GM23338 (cell line): ENCODE results near the gene CDC25C. TPM values are rescaled to one million over a fixed set of nuclear protein-coding genes. Genes with fewer than 3 reads are reported as not detected.

Source experiments
- ATAC-seq: fragments of 200-7000 bp; cut with Tn5 transposase; 3 replicates; pipeline ENCODE4 v1.9.1; 2020
- DNase-seq: peaks from one replicate; pipeline ENCODE4 v3.0.0-alpha.2; 2015; ENCODE audit warnings: low spot score
- H2AFZ ChIP-seq: fragments of 200-600 bp; sonication (generic); 2 replicates; pipeline ENCODE4 v1.8.0; 2016; ENCODE audit warnings: antibody characterized with exemption, mild to moderate bottlenecking, moderate library complexity
- H3F3A ChIP-seq: fragments of 200-600 bp; sonication (generic); replicated peaks from 2 replicates; pipeline ENCODE4 v1.8.0; 2017; ENCODE audit warnings: antibody characterized with exemption, mixed run types, low read depth
- H3K27ac ChIP-seq: fragments of 200-600 bp; sonication (generic); 2 replicates; pipeline ENCODE4 v1.6.1; 2016; ENCODE audit warnings: low read depth
- H3K27me3 ChIP-seq: fragments of 200-600 bp; sonication (generic); 2 replicates; pipeline ENCODE4 v1.8.0; 2016; ENCODE audit warnings: mild to moderate bottlenecking, mixed run types, moderate library complexity; ENCODE audit not compliant: insufficient read depth
- H3K36me3 ChIP-seq: fragments of 200-600 bp; sonication (generic); 2 replicates; pipeline ENCODE4 v1.8.0; 2016; ENCODE audit warnings: mild to moderate bottlenecking; ENCODE audit not compliant: insufficient read depth
- H3K4me1 ChIP-seq: fragments of 200-600 bp; sonication (generic); 2 replicates; pipeline ENCODE4 v1.8.0; 2016; ENCODE audit warnings: mild to moderate bottlenecking, moderate library complexity; ENCODE audit not compliant: insufficient read depth
- H3K4me2 ChIP-seq: fragments of 200-600 bp; sonication (generic); 2 replicates; pipeline ENCODE4 v1.7.1; 2017; ENCODE audit warnings: mixed run types
- H3K4me3 ChIP-seq: fragments of 200-600 bp; sonication (generic); 2 replicates; pipeline ENCODE4 v1.6.1; 2016; ENCODE audit warnings: mixed run types
- H3K79me2 ChIP-seq: fragments of 200-600 bp; sonication (generic); replicated peaks from 2 replicates; pipeline ENCODE4 v1.8.0; 2017; ENCODE audit warnings: mild to moderate bottlenecking; ENCODE audit not compliant: insufficient read depth
- H3K9me2 ChIP-seq: fragments of 200-600 bp; sonication (generic); 2 replicates; pipeline ENCODE4 v1.8.0; 2017; ENCODE audit not compliant: insufficient read depth
- H4K20me1 ChIP-seq: fragments of 200-600 bp; sonication (generic); replicated peaks from 2 replicates; pipeline ENCODE4 v1.8.0; 2017; ENCODE audit warnings: mild to moderate bottlenecking; ENCODE audit not compliant: insufficient read depth
- H3K27ac Mint-ChIP-seq: 2 replicates; pipeline ENCODE4 v1.8.0; 2020; ENCODE audit warnings: inconsistent platforms, mild to moderate bottlenecking, moderate library complexity, mixed read lengths
- H3K27me3 Mint-ChIP-seq: 3 replicates; pipeline ENCODE4 v1.8.0; 2022; ENCODE audit warnings: low read depth, mild to moderate bottlenecking, moderate library complexity, mixed read lengths, inconsistent platforms; ENCODE audit not compliant: insufficient read depth, poor library complexity
- H3K36me3 Mint-ChIP-seq: 3 replicates; pipeline ENCODE4 v1.8.0; 2021; ENCODE audit warnings: low read depth, mild to moderate bottlenecking, inconsistent platforms, moderate library complexity, mixed read lengths
- H3K4me1 Mint-ChIP-seq: 3 replicates; pipeline ENCODE4 v1.8.0; 2020; ENCODE audit warnings: mild to moderate bottlenecking, inconsistent platforms, mixed read lengths
- H3K4me3 Mint-ChIP-seq: 3 replicates; pipeline ENCODE4 v1.8.0; 2021; ENCODE audit warnings: moderate library complexity, mild to moderate bottlenecking, inconsistent platforms, mixed read lengths
- H3K9me3 Mint-ChIP-seq: 3 replicates; pipeline ENCODE4 v1.8.0; 2020; ENCODE audit warnings: moderate library complexity, mild to moderate bottlenecking, inconsistent platforms, mixed read lengths
- CREB1 ChIP-seq: fragments of 250-450 bp; sonication (Bioruptor Pico); IDR thresholded peaks from 2 replicates; pipeline ENCODE4 v1.5.0; 2020; ENCODE audit warnings: low read depth, mild to moderate bottlenecking, moderate library complexity
- CTCF ChIP-seq, 2 experiments: fragments of 200-600 bp in 1 of 2; sonication (generic) in 1 of 2; conservative IDR thresholded peaks; 2 replicates each; pipeline versions ENCODE4 v1.5.1 to v1.6.1; 2016 to 2017; ENCODE audit warnings: antibody characterized with exemption in 2 of 2, low read depth in 2 of 2, mild to moderate bottlenecking in 2 of 2, moderate library complexity in 1 of 2
- EZH2 ChIP-seq: fragments of 200-600 bp; sonication (generic); IDR thresholded peaks from one replicate; pipeline ENCODE4 v1.8.0; 2017; ENCODE audit warnings: antibody characterized with exemption, mild to moderate bottlenecking, low read depth; ENCODE audit not compliant: unreplicated experiment
- EZH2phosphoT487 ChIP-seq: fragments of 200-600 bp; sonication (generic); IDR thresholded peaks from one replicate; pipeline ENCODE4 v1.8.1; 2018; ENCODE audit warnings: antibody characterized with exemption; ENCODE audit not compliant: unreplicated experiment
- JUNB ChIP-seq: IDR thresholded peaks from one replicate; pipeline ENCODE4 v1.6.1; 2016; ENCODE audit warnings: antibody characterized with exemption; ENCODE audit not compliant: unreplicated experiment
- NANOG ChIP-seq: IDR thresholded peaks from 2 replicates; pipeline ENCODE4 v1.6.1; 2016; ENCODE audit warnings: antibody characterized with exemption, borderline replicate concordance
- POLR2AphosphoS5 ChIP-seq: IDR thresholded peaks from 2 replicates; pipeline ENCODE4 v1.6.1; 2016; ENCODE audit warnings: antibody characterized with exemption, low read depth
- REST ChIP-seq: IDR thresholded peaks from one replicate; pipeline ENCODE4 v1.6.1; 2018; ENCODE audit warnings: antibody characterized with exemption; ENCODE audit not compliant: unreplicated experiment
- STAT1 ChIP-seq: IDR thresholded peaks from one replicate; pipeline ENCODE4 v1.6.1; 2016; ENCODE audit warnings: antibody characterized with exemption; ENCODE audit not compliant: unreplicated experiment
- ZNF114 ChIP-seq: fragments of 250-450 bp; sonication (Bioruptor Pico); IDR thresholded peaks from 2 replicates; pipeline ENCODE4 v1.5.0; 2020; ENCODE audit warnings: mild to moderate bottlenecking, moderate library complexity
- ZNF331 ChIP-seq: fragments of 250-450 bp; sonication (Bioruptor Pico); IDR thresholded peaks from 2 replicates; pipeline ENCODE4 v1.5.0; 2020; ENCODE audit warnings: low read depth, mild to moderate bottlenecking, moderate library complexity
- polyA plus RNA-seq: library from polyadenylated mRNA; unstranded; fragments of >200 nt; fragmentation: Nextera tagmentation; extraction: Ambion mirVana; gene quantifications from 2 replicates; pipeline ENCODE4 v1.2.1, GENCODE V29; 2016
- total RNA-seq: library from RNA; depleted of rRNA; stranded (reverse); fragments of >200 nt; shearing (Covaris generic); gene quantifications from 2 replicates; pipeline ENCODE4 v1.2.3, GENCODE V29; 2014
- TF ChIP-seq, protein P1 (sequence below): IDR thresholded peaks from 2 replicates; pipeline ENCODE4 v1.6.1; 2016; ENCODE audit warnings: antibody characterized with exemption
- TF ChIP-seq, protein P2 (sequence below): fragments of 250-450 bp; sonication (Bioruptor Pico); IDR thresholded peaks from 2 replicates; pipeline ENCODE4 v1.5.0; 2020; ENCODE audit warnings: mild to moderate bottlenecking, moderate library complexity

Gene CDC25C
- total and polyA plus RNA-seq, 2 experiments from 2014 or later = 20.9 to 25.6 TPM

DNA sequence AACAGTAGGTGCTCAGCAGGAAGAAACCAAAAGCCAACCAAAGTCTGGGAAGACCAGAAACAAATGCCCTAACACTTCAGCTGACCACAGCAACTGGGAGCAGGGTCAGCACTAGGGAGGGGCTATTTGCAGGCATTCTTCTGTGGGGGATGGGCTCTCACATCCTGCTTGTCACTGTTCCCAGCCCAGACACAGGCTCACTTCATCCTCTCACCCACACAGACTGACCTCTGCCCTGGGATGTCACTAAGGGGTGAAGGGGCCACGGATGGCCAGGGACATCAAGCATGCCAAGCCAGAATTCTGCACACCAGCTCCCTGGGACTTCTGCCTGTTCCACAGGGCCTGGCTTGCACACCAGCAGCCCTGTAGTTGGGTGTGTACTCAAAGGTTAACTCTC, 85.9 kb downstream of the CDC25C start:
- Mint-ChIP-seq H3K9me3 (no peaks in the 10 kb centered on the region), H3K27me3 (peaks cover 30% of the 10 kb centered on the region), H3K4me1 (peaks cover 23% of the 10 kb centered on the region), H3K27ac (peak overlapping the region; percentile 8; the same call in 1 of the 2 replicates), H3K4me3 (no peak overlapping the region; the same call in 2 of the 3 replicates), H3K36me3 (no peaks in the 10 kb centered on the region)
- Histone ChIP-seq H3K4me2 (peak overlapping the region; percentile 51), H3K27ac (no peak overlapping the region), H3K79me2 (no peaks in the 10 kb centered on the region), H3K9me2 (no peaks in the 10 kb centered on the region; the same call in 1 of the 2 replicates), H3K4me3 (0 out of 2 replicates have a peak overlapping the region, but pooled peaks have one; percentile 26), H3F3A (peaks cover 9% of the 10 kb centered on the region; the same call in 1 of the 2 replicates), H2AFZ (no peak overlapping the region; the same call in 1 of the 2 replicates), H4K20me1 (no peaks in the 10 kb centered on the region), H3K27me3 (peaks cover 35% of the 10 kb centered on the region), H3K36me3 (no peaks in the 10 kb centered on the region), H3K4me1 (peaks cover 9% of the 10 kb centered on the region)
- DNase-seq (peak; percentile 68), ATAC-seq (peak; percentile 25)
- TF ChIP-seq EZH2 (no peak), NANOG (no peak), JUNB (no peak), STAT1 (no peak), ZNF331 (CRISPR knock-in tag) (no peak), REST (no peak), CTCF (conservative IDR thresholded peaks at IDR 0.05; ENCODE audit: low read depth in 2 of 2) (no peak), CREB1 (CRISPR knock-in tag) (no peak), EZH2phosphoT487 (no peak), POLR2AphosphoS5 (no peak), ZNF114 (CRISPR knock-in tag) (no peak)
- TF ChIP-seq, protein P1, sequence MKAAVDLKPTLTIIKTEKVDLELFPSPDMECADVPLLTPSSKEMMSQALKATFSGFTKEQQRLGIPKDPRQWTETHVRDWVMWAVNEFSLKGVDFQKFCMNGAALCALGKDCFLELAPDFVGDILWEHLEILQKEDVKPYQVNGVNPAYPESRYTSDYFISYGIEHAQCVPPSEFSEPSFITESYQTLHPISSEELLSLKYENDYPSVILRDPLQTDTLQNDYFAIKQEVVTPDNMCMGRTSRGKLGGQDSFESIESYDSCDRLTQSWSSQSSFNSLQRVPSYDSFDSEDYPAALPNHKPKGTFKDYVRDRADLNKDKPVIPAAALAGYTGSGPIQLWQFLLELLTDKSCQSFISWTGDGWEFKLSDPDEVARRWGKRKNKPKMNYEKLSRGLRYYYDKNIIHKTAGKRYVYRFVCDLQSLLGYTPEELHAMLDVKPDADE = no peak
- TF ChIP-seq, protein P2, sequence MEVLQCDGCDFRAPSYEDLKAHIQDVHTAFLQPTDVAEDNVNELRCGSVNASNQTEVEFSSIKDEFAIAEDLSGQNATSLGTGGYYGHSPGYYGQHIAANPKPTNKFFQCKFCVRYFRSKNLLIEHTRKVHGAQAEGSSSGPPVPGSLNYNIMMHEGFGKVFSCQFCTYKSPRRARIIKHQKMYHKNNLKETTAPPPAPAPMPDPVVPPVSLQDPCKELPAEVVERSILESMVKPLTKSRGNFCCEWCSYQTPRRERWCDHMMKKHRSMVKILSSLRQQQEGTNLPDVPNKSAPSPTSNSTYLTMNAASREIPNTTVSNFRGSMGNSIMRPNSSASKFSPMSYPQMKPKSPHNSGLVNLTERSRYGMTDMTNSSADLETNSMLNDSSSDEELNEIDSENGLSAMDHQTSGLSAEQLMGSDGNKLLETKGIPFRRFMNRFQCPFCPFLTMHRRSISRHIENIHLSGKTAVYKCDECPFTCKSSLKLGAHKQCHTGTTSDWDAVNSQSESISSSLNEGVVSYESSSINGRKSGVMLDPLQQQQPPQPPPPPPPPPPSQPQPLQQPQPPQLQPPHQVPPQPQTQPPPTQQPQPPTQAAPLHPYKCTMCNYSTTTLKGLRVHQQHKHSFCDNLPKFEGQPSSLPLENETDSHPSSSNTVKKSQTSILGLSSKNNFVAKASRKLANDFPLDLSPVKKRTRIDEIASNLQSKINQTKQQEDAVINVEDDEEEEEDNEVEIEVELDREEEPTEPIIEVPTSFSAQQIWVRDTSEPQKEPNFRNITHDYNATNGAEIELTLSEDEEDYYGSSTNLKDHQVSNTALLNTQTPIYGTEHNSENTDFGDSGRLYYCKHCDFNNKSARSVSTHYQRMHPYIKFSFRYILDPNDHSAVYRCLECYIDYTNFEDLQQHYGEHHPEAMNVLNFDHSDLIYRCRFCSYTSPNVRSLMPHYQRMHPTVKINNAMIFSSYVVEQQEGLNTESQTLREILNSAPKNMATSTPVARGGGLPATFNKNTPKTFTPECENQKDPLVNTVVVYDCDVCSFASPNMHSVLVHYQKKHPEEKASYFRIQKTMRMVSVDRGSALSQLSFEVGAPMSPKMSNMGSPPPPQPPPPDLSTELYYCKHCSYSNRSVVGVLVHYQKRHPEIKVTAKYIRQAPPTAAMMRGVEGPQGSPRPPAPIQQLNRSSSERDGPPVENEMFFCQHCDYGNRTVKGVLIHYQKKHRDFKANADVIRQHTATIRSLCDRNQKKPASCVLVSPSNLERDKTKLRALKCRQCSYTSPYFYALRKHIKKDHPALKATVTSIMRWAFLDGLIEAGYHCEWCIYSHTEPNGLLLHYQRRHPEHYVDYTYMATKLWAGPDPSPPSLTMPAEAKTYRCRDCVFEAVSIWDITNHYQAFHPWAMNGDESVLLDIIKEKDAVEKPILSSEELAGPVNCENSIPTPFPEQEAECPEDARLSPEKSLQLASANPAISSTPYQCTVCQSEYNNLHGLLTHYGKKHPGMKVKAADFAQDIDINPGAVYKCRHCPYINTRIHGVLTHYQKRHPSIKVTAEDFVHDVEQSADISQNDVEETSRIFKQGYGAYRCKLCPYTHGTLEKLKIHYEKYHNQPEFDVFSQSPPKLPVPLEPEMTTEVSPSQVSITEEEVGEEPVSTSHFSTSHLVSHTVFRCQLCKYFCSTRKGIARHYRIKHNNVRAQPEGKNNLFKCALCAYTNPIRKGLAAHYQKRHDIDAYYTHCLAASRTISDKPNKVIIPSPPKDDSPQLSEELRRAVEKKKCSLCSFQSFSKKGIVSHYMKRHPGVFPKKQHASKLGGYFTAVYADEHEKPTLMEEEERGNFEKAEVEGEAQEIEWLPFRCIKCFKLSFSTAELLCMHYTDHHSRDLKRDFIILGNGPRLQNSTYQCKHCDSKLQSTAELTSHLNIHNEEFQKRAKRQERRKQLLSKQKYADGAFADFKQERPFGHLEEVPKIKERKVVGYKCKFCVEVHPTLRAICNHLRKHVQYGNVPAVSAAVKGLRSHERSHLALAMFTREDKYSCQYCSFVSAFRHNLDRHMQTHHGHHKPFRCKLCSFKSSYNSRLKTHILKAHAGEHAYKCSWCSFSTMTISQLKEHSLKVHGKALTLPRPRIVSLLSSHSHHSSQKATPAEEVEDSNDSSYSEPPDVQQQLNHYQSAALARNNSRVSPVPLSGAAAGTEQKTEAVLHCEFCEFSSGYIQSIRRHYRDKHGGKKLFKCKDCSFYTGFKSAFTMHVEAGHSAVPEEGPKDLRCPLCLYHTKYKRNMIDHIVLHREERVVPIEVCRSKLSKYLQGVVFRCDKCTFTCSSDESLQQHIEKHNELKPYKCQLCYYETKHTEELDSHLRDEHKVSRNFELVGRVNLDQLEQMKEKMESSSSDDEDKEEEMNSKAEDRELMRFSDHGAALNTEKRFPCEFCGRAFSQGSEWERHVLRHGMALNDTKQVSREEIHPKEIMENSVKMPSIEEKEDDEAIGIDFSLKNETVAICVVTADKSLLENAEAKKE (CRISPR knock-in tag) = no peak
